CD4-positive, alpha-beta T cell treated with Interleukin-15 for 4 hours (primary cell): ENCODE results near the gene ELANE.
"Not testable (repeated sequence)": the region's sequence is repeated elsewhere in the genome, so short reads cannot be mapped to it uniquely, and the experiment has no call there.

Experiments
- DNase-seq: peaks from one replicate; pipeline ENCODE4 v3.0.0-alpha.2; 2020; ENCODE audit warnings: low spot score

Gene ELANE

DNA sequence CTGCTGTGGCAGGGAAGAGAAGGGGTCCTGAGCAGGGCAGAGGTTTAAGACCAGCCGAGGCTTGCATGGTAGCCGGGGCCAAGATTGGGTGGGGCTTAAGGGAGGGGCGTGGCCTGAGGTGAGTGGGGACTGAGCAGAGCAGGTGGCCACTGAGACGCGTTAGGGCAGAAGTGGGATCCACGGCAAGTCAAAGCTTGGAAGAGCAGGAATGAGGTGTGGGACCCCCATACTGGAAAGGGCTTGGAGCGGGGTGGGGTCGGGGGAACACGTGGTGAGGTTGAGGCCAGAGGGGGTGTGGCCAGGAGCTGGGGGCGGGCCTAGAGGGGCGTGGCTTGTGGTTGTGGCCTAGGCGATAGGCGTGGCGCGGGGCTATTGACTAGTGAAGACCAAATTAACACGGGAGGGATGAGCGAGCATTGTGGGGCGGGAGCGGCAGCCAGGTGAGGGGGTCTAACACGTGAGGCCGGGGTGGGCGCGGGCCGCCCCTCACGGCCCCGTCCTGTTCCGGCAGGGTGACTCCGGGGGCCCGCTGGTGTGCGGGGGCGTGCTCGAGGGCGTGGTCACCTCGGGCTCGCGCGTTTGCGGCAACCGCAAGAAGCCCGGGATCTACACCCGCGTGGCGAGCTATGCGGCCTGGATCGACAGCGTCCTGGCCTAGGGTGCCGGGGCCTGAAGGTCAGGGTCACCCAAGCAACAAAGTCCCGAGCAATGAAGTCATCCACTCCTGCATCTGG is 10.6 kb downstream of the ELANE start:
- DNase-seq: peak; percentile 64

DNA sequence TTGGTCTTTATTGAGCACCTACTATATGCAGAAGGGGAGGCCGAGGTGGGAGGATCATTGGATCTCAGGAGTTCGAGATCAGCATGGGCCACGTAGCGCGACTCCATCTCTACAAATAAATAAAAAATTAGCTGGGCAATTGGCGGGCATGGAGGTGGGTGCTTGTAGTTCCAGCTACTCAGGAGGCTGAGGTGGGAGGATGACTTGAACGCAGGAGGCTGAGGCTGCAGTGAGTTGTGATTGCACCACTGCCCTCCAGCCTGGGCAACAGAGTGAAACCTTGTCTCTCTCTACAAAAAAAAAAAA is 11.2 kb downstream of the ELANE start:
- DNase-seq: no peak

DNA sequence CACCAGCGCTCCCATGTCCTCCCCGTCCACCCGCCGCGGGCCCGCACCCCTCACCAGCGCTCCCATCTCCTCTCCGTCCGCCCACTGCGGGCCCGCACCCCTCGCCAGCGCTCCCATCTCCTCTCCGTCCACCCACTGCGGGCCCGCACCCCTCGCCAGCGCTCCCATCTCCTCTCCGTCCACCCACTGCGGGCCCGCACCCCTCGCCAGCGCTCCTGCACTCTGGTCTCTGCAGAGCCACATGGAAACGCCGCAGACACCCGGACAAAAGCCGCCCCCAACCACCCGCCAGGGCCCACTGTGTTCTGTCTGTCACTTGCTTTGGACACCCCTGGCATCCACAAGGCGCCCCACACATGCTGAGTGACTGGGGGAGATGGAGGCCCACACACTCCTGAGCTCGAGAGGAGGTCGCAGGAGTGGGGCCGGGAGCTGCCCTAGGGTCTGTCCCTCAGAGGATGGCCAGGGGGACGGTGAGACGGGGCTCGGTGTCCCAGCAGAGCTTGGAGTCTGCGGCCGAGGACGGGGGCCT is 14.7 kb downstream of the ELANE start:
- no peak for DNase-seq

DNA sequence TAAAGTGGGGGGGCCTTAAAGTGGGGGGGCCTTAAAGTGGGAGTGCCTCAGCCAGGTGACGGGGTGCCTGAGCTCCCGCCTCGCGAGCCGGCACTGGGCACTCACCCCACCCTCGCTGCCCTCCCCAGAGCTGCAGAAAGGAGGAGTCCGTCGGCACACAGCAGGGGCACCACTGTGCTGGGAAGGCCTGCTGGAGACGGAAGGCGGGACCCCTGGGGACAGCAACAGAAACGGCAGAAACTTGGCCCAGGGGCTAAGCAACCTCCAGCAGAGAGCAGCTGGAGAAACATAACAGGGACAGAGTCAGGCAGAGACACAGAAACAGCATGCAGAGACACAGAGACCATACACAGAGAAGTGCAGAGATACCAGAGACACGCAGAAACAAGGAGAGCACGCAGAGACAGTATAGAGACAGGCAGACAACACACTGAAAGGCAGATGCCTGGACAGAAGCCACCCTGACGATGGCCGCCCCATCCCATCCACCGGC is 15.2 kb downstream of the ELANE start:
- DNase-seq: no peak

DNA sequence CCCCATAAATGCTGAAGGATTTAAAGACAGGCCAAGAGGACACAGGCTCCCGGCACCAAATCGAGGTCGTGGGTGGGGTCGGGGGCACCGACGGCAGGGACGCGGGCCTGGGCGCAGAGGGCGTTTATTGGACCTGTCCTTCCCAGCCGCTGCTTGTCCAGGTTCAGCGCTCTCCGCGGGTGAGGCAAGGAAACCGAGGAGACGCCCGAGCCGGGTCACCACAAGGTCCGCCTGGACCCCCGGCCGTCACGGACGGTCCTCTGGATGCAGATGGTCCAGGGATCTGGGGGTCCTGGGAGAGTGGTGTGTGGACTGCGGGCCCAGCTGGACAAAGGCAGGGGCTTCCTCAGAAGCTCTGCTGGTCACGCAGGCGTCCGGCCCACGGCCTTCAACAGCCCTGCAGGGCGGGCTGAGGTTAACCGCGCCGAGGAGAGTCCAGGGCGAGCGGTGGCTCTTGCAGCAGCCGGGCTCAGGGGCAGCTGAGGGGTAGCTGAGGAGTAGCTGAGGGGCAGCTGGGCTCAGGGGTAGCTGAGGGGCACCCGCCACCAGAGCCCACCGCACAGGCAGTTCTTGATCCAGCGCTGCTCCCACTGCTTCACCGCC is 15.9 kb downstream of the ELANE start:
- DNase-seq: no peak

DNA sequence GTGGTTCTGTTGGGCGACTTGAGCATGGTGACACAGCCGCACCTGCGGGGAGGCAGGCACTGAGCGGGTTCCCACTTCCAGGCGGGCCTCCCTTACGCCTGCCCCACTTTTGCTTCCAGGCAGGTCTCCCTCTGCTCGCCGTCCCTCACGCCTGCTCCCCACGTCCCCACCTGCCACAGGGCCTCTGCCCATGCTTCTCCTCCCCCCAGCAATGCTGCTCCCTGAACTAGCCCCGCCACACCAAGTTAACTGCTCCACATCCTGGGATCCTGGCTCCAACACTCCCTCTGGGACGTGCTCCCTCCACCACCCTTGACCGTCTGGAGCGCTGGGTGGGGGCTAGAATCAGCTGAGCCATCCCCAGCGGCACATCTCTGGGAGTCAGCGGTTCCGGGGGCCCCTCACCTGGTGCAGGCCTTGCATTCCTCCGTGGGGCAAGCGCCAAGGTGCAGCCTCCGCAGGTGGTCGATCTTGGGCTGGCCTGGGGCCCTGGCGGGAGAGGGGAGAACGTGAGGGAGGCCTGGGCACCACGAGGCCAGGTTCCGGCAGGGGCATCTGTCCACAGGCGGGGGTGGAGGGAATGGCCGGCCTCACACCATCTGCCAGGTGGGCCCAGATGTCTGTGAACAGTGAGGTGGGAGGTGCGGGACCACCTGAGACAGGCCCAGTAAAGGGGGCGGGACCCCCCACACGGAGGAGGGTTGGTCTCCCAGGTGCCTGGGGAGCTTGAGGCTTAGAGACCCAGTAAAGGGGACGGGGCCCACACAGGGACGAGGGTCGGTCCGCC is 16.5 kb downstream of the ELANE start:
- DNase-seq: no peak

DNA sequence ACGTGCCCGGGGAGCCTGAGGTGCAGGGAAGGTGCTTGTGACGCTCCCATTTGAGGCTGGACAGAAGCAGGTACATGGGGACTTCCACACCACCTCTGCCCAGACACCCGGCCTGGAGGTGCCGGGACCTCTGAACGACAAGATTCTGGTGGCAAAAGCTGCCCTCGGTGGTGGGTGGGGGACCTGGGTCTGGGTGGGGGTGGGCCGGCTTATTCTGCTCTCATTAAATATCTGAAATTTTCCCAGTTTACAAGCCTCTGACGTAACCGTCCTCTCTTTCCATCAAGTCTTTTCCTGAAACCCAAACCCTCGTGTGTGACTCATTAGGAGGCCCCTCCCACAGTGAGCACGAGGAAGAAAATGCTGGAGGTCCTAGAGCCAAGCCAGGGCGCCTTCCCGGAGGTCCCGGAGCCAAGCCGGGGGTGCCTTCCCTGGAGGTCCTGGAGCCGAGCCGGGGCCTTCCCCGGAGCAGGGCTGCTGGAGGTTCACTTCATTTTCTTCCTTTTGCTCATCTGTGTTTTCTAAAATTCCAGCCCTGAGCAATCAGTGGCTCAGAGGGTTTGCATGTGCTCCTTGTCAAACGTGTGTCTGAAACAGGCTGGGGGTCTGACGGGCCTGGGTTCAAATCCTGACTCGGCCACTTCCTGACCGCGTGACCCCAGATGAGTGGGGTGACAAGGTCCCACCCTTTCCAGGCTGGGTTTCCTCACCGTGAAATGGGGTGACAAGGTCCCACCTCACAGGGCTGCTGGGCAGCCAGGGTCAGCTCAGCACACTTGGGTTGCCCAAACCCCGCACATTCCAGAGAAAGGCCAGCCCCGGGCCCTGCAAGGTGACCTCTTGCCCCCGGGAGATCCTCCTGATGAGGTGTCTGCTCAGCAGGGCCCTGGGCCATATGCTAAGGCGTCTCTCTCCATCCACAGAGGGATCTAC is 17.4 kb downstream of the ELANE start:
- no peak for DNase-seq

DNA sequence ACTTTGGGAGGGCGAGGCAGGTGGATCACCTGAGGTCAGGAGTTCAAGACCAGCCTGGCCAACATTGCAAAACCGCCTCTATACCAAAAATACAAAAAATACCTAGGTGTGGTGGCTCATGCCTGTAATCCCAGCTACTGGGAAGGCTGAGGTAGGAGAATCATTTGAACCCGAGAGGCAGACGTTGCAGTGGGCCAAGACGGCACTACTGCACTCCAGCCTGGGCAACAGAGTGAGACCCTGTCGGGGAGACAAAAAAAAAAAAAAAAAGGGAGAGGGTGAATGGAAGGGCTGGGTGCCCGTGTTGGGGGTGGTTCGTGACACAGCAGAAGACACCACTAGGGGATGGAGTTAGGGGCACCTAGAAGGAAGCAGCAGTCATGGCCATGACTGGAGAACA is 18.2 kb downstream of the ELANE start:
- no peak for DNase-seq

DNA sequence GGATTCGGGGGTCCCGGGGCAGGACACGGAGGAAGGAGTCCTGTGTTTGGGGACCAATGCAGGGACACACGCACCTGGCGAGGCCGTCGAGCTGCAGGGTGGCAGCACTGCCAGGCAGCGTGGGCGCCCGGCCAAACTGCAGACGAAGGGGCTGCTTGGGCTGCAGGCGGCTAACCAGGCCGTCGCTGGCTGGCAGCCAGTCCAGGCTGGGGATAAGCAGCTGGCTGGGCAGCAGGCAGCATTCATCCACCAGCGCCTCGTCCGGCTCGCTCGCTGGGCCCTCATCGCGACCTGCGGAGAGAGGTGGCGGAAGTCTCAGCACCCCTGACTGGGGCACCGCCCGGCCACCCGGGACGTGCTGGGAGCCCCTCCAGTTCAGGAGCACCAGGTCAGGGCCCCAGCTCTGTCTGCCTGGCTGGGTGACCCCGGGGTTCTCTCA is 18.9 kb downstream of the ELANE start:
- DNase-seq: no peak

DNA sequence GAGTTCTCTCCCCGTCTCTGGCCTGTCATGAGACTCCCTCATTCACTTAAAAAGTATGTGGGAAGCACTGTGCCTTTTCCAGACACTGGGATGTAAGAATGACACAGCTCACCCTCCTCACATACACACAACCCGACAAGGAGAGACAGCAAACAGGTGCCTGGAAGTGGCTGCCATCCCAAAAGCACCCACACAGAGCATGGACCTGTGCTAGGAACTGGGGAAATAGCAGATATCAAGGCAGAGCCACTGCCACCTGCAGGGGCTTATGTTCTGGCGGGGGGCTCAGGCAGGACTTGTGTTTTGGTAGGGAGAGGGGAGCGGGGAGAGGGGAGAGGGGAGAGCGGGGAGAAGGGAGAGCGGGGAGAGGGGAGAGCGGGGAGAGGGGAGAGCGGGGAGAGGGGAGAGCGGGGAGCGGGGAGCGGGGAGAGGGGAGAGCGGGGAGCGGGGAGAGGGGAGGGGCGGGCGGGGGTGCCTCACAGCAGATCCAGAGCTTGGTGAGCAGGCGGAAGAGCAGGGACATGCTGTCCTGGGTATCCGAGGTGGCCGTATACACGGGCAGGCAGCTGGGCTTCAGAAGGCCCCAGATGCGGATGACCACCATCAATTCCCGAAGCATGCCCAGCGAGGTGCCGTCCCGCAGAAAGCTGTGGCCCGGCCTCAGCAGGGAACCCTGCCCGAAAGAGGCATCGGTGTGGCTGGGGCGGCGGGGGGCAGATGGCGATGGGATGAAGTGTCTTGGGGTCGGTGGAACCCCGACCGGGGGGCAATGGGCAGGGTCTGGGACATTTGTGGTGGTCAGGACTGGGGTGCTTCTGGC is 19.6 kb downstream of the ELANE start:
- DNase-seq: no peak

DNA sequence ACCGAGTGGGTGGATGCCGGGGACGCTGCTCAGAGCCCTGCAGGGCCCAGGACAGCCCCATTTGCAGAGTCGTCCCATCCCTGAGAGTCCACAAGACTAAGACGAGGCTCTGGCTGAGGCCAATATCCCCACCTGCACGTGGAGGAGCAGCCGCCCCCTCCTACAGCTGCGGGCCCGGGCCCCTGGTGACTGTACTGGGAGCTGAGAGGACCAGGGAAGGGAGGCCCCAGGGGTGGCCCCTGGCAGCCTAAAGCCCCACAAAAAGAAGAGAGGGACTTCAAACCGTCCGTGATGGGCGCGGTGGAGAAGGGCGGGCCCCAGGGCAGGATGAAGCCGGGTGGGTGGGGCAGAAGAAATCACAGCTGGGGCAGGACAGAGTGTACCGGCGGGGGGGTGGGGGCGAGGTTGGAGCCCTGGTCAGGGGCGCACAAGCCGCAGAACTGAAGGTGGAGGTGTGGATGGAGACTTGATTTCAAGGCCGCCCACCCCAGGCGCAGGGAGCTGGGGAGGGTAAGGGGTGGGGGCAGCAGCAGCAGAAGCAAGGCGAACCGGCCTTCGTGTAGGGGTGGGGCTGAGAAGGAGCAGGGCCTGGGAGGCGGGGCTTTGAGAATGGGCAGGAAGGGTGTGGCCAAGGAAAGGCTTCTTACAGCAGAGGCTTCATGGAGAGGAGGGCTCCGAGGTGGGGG is 20.3 kb downstream of the ELANE start:
- peak; percentile 77 for DNase-seq

DNA sequence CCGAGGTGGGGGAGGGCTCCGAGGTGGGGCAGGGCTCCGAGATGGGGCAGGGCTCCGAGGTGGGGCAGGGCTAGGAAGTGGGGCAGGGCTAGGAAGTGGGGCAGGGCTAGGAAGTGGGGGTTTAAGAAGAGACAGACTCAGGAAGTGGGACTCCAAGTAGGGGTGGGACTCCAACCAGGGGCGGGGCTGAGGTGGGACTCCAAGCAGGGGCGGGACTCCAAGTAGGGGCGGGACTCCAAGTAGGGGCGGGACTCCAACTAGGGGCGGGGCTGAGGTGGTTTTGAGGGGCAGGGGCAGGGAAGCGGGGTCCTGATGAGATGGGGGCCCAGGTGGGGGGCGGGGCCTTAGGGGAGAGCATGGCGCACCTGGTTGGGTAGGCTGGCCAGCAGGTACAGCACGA is 21.0 kb downstream of the ELANE start:
- peak; percentile 77 for DNase-seq

DNA sequence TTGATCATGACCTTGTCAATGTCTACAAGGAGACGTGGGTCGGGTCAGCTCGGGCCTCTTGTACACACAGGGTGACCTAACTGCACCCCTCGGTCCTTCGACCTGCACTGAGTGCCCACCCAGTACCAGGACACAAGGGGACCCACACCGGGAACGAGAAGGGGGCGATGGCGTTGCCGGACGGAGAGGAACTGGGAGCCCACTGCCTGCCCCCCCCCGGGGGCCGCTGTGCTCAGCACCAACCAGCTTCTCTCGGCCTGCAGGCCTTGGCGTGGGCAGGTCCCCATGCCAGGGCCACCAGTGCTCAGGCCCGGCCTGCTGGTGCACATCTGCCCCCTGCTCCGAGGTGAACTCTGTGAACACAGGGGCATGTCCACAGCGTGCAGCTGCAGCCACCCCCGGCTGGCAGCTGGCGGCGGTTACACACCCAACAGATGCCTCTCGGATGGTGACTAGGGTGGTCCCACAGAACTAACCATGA is 21.5 kb downstream of the ELANE start:
- no peak for DNase-seq

DNA sequence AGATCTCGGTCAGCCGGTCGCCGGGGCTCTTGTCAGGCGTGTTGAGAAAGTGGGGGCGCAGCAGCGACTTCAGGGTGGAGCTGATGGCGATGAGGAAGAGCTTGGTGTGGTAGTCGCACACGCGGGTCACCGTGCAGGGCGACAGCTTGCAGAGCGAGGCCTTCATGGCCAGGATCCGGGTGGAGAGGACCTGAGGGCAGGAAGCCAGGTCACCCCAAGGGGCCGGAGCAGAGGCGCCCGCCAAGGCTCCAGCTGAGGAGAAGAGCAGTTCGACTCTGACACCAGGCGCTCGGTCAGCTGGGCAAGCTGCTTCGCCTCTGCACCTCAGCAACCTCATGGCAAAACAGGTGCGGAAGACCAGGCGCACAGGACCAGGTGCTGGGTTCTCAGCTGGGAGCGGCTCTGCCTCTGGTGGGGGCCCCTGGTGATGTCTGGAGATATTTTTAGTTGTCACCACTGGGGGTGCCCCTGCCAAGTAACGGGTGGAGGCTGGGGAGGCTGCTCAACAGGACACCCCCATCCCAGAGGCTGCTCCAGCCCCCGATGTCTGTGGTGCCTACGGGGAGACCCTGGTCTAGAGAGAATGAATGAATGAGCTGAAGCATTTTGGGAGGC is 23.3 kb downstream of the ELANE start:
- DNase-seq: no peak

DNA sequence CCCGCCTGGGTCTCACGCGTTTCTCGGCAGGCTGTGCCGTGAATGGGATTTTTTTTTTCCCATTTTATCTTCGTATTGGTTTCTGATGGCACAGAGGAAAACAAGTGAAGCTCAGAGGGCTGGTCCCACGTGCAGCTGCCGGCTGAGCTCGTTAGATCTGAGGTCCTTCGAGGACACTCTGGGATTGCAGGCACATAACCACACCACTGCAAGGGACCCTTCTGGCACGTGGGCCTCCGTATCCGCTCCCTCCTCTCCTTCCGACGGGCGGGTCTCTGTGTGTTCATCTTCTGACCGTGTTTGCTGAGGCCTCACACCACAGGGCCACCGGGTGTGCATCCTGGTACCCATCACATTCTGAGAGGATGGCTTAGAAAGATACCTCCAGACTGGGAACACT is 24.0 kb downstream of the ELANE start:
- DNase-seq: no peak

DNA sequence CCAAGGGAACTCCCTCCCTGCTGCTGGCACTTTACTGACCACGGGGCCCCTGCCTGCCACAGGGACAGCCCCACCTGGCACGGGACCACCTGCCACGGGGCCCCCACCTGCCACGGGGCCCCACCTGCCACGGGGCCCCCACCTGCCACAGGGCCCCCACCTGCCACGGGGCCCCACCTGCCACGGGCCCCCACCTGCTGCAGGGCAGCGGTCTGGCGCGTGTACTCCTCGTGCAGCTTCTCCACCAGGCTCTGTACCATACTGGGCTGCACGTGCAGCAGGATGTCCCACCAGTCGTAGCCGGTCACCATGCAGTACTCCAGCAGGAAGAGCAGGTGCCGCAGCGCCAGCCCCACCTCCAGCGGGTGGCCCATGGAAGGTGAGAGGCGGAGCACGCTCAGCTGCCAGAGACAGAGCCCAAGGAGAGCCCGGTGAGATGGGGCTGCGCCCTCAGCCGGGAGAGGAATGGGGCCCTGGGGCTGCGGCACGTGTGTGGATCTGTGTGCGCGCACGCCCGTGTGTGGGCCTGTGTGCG is 24.7 kb downstream of the ELANE start:
- no peak for DNase-seq

DNA sequence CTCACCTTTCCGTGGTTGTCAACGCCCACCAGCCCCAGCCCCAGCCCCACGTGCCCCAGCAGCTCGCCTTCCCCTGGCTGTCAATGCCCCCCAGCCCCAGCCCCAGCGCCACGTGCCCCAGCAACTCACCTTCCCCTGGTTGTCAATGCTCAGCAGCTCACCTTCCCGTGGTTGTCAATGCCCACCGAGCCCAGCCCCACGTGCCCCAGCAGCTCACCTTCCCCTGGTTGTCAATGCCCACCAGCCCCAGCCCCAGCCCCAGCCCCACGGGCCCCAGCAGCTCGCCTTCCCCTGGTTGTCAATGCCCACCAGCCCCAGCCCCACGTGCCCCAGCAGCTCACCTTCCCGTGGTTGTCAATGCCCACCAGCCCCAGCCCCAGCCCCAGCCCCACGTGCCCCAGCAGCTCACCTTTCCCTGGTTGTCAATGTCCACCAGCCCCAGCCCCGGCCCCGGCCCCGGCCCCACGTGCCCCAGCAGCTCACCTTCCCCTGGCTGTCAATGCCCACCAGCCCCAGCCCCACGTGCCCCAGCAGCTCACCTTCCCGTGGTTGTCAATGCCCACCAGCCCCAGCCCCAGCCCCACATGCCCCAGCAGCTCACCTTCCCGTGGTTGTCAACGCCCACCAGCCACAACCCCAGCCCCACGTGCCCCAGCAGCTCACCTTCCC is 26.0 kb downstream of the ELANE start:
- DNase-seq: not testable (repeated sequence)

DNA sequence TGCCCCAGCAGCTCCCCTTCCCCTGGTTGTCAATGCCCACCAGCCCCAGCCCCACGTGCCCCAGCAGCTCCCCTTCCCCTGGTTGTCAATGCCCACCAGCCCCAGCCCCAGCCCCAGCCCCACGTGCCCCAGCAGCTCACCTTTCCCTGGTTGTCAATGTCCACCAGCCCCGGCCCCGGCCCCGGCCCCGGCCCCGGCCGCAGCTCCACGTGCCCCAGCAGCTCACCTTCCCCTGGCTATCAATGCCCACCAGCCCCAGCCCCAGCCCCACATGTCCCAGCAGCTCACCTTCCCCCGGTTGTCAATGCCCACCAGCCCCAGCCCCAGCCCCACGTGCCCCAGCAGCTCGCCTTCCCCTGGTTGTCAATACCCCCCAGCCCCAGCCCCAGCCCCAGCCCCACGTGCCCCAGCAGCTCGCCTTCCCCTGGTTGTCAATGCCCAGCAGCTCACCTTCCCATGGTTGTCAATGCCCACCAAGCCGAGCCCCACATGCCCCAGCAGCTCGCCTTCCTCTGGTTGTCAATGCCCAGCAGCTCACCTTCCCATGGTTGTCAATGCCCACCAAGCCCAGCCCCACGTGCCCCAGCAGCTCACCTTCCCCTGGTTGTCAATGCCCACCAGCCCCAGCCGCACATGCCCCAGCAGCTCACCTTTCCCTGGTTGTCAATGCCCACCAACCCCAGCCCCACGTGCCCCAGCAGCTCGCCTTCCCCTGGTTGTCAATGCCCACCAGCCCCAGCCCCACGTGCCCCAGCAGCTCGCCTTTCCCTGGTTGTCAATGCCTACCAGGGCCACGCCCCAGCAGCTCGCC is 26.9 kb downstream of the ELANE start:
- not testable (repeated sequence) for DNase-seq
